ENCODE data around the gene GNB1L. TPM values are rescaled to one million over a fixed set of nuclear protein-coding genes. Genes with fewer than 3 reads are reported as not detected.

The GNB1L gene
- total and polyA plus RNA-seq, 2 of the 13 experiments (the other 11 are each of a cell fraction or from before 2014, with no cell fraction given): 2.5 to 7.4 TPM

DNA sequence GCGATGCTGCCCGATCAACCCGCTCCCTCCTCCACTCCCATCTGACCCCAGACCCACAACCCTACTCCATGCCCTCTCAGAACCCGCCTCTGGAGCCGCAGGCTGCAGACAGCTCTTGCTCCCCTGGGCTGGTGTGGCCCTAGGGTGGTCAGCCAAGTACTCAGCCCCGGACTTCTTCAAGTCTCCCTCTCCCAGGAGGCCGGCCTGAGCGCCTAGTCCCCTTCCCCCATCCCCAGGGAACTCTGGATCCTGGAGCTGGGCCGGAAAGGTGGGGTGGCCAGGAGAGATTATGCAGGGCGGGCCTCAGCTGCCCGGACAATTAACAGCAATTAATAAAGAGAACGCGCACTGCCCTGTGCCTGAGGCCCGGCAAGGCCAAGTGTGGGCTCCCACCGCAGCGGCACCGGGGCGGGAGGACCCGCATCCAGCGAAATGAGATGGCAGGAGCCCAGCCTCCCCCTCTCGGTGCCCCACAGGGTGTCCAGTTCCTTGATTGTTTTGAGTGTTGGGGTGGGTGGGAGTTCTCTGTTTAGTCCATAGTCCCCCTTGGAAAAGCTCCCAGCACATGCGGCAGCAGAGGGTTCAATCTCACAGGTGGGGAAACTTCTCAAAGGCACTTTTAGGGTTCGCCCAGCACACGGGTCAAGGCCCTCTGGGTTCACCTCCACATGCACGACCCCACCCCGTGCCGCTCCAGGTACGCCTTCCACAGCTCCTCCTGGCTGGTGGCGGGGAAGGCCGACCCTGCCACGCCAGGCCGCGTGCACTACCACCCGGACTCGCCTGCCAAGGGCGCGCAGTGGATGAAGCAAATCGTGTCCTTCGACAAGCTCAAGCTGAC lies 91.0 kb downstream of the GNB1L start:
- Histone ChIP-seq H3K4me3 (replicated peaks in 1 of 3; ENCODE audit: insufficient read depth in 1 of 3, low read depth in 2 of 3, low read length in 3 of 3) (no peak overlapping the region), H3K27me3 (ENCODE audit: control insufficient read depth in 1 of 2, insufficient read depth in 2 of 2, low read length in 2 of 2) (peaks cover 25 to 86% of the 10 kb centered on the region in 2 experiments), H2AFZ (ENCODE audit: low read length) (no peak overlapping the region), H4K20me1 (ENCODE audit: insufficient read depth, low read length) (no peaks in the 10 kb centered on the region), H3K27ac (ENCODE audit: extremely low read length, insufficient read depth, low read length) (no peak overlapping the region), H3K36me3 (replicated peaks in 1 of 2; ENCODE audit: control insufficient read depth in 1 of 2, insufficient read depth in 2 of 2, low read length in 2 of 2) (no peaks in the 10 kb centered on the region), H3K9ac (ENCODE audit: insufficient read depth, low read depth, low read length) (no peak overlapping the region), H3K4me2 (ENCODE audit: low read depth, low read length) (no peak overlapping the region), H3K79me2 (ENCODE audit: insufficient read depth, low read length) (no peaks in the 10 kb centered on the region), H3K4me1 (ENCODE audit: insufficient read depth, low read length) (peaks cover 34% of the 10 kb centered on the region), H3K9me3 (ENCODE audit: low read length) (no peaks in the 10 kb centered on the region)
- no TSS peak for BruUV-seq (replicated peaks)
- POLR2A ChIA-PET: no interaction called here
- no peak for FAIRE-seq
- CTCF ChIA-PET (ENCODE audit: low intra/inter-chr PET ratio, low total read pairs): no interaction called here
- ATAC-seq: no peak
- in situ Hi-C loops (cut with HindIII; ENCODE audit: extremely low pct_ligation_motif_present, low pct_unique_long_range_greater_than_20kb): no loop called here
- WGBS (ENCODE audit: low lambda C conversion rate): 76% methylated on average over 20 of the region's 39 CpGs
- TF ChIP-seq TMF1 (CRISPR knock-in tag; IDR thresholded peaks at IDR 0.05; ENCODE audit: low read depth): no peak
- no peak for TF ChIP-seq ZNF616 (CRISPR knock-in tag; IDR thresholded peaks at IDR 0.05; ENCODE audit: low read depth)
- no peak for TF ChIP-seq ELF4 (CRISPR knock-in tag; IDR thresholded peaks at IDR 0.05; ENCODE audit: borderline replicate concordance)
- no peak for TF ChIP-seq NCOR1 (IDR thresholded peaks at IDR 0.05; ENCODE audit: borderline replicate concordance, low read length)
- TF ChIP-seq PTBP1 (IDR thresholded peaks at IDR 0.05; ENCODE audit: low read depth, low read length, poor library complexity, severe bottlenecking): no peak
- TF ChIP-seq ZFAT (CRISPR knock-in tag; conservative IDR thresholded peaks at IDR 0.05): no peak
- no peak for TF ChIP-seq DPF2 (CRISPR knock-in tag; IDR thresholded peaks at IDR 0.05; ENCODE audit: borderline replicate concordance, low read depth)
- DNase-seq (ENCODE audit: low spot score): no peak
- intact Hi-C loops (cut with micrococcal nuclease; ENCODE audit: unreplicated experiment): no loop called here

Data from HepG2 (cell line).